NCI-H1105 (cell line): ENCODE data around the gene HNRNPA2B1.
A peak's percentile ranks its signal among the peaks of the same experiment; 100 is the strongest.
"Not testable (repeated sequence)": the region's sequence is repeated elsewhere in the genome, so short reads cannot be mapped to it uniquely, and the experiment has no call there.

ENCODE experiments used
- DNase-seq: peaks from one replicate; lab custom pipeline; 2025; lab: John Stamatoyannopoulos, UW

Gene HNRNPA2B1

GRCh38 chr7:26165950-26166683, 34.4 kb downstream of the HNRNPA2B1 start:
- no peak for DNase-seq

- not testable (repeated sequence) for DNase-seq
These were observed 36.7 kb downstream of the HNRNPA2B1 start for GRCh38 chr7:26163804-26164203.

GRCh38 chr7:26162431-26162830, 38.1 kb downstream of the HNRNPA2B1 start:
- no peak for DNase-seq

- no peak for DNase-seq
These were observed 39.6 kb downstream of the HNRNPA2B1 start for GRCh38 chr7:26160896-26161295.

GRCh38 chr7:26159243-26159642, 41.3 kb downstream of the HNRNPA2B1 start:
- DNase-seq, result no peak

- DNase-seq, result no peak
These were observed 42.9 kb downstream of the HNRNPA2B1 start for GRCh38 chr7:26157520-26158105.

GRCh38 chr7:26156451-26157420, 43.8 kb downstream of the HNRNPA2B1 start:
- no peak for DNase-seq

GRCh38 chr7:26155531-26156375, 44.8 kb downstream of the HNRNPA2B1 start:
- DNase-seq, result no peak

GRCh38 chr7:26153823-26154783, 46.4 kb downstream of the HNRNPA2B1 start:
- DNase-seq, result no peak

- DNase-seq, result no peak
These were observed 47.2 kb downstream of the HNRNPA2B1 start for GRCh38 chr7:26153241-26153822.

GRCh38 chr7:26152782-26153240, 47.7 kb downstream of the HNRNPA2B1 start:
- not testable (repeated sequence) for DNase-seq

GRCh38 chr7:26151953-26152781, 48.4 kb downstream of the HNRNPA2B1 start, which contains the start of gene NFE2L3:
Gene NFE2L3, plus strand, starts transcription at chr7:26152198. Its CDS starts 301 bp downstream, at chr7:26152499.
- DNase-seq, result peak; percentile 80

GRCh38 chr7:26151650-26151952, 48.9 kb downstream of the HNRNPA2B1 start:
- no peak for DNase-seq

- no peak for DNase-seq
These were observed 49.5 kb downstream of the HNRNPA2B1 start for GRCh38 chr7:26151096-26151495.

GRCh38 chr7:26149391-26149977, 51.1 kb downstream of the HNRNPA2B1 start:
- DNase-seq, result no peak

- DNase-seq, result not testable (repeated sequence)
These were observed 52.2 kb downstream of the HNRNPA2B1 start for GRCh38 chr7:26148307-26148700.

- not testable (repeated sequence) for DNase-seq
These were observed 52.8 kb downstream of the HNRNPA2B1 start for GRCh38 chr7:26147646-26148306.

GRCh38 chr7:26147030-26147429, 53.5 kb downstream of the HNRNPA2B1 start:
- DNase-seq, result no peak
